Aorta (tissue), 5 donors: ENCODE measurements around the gene UGT1A5. TPM values are rescaled to one million over a fixed set of nuclear protein-coding genes. Genes with fewer than 3 reads are reported as not detected.
"Not testable (repeated sequence)": the region's sequence is repeated elsewhere in the genome, so short reads cannot be mapped to it uniquely, and the experiment has no call there.

Experiments used
- ATAC-seq: fragments of 200-7000 bp; cut with Tn5 transposase; one replicate; pipeline ENCODE4 v1.9.1; 2022; ENCODE audit warnings: moderate library complexity; ENCODE audit not compliant: low FRiP score
- DNase-seq, 2 donors: peaks; one replicate each; pipeline ENCODE4 v3.0.0-alpha.2; 2020
- H3K27ac ChIP-seq, 2 donors: one replicate each; pipeline ENCODE4 v1.5.1; 2013; ENCODE audit warnings: low read length in 2 of 2, mild to moderate bottlenecking in 2 of 2, moderate library complexity in 2 of 2, control low read depth in 1 of 2, inconsistent platforms in 1 of 2, low read depth in 1 of 2
- H3K27me3 ChIP-seq, 2 donors: one replicate each; pipeline ENCODE4 v1.6.1; 2013; ENCODE audit warnings: control low read depth in 1 of 2, low read length in 1 of 2, mild to moderate bottlenecking in 1 of 2, moderate library complexity in 1 of 2; ENCODE audit not compliant: insufficient read depth in 2 of 2, control insufficient read depth in 1 of 2
- H3K36me3 ChIP-seq, 2 donors: one replicate each; pipeline ENCODE4 v1.6.1; 2013; ENCODE audit warnings: control low read depth in 1 of 2, low read length in 1 of 2, mild to moderate bottlenecking in 1 of 2; ENCODE audit not compliant: insufficient read depth in 2 of 2, control insufficient read depth in 1 of 2
- H3K4me1 ChIP-seq, 2 donors: one replicate each; pipeline ENCODE4 v1.6.1; 2013; ENCODE audit warnings: low read length in 2 of 2, control low read depth in 1 of 2, mild to moderate bottlenecking in 1 of 2, moderate library complexity in 1 of 2; ENCODE audit not compliant: insufficient read depth in 2 of 2, control insufficient read depth in 1 of 2
- H3K4me3 ChIP-seq, 2 donors: one replicate each; pipeline ENCODE4 v1.5.1; 2013; ENCODE audit warnings: low read length in 2 of 2, control low read depth in 1 of 2, mild to moderate bottlenecking in 1 of 2
- H3K9me3 ChIP-seq: one replicate; pipeline ENCODE4 v1.6.1; 2013; ENCODE audit warnings: mild to moderate bottlenecking, low read length; ENCODE audit not compliant: control insufficient read depth
- WGBS, 2 donors: extraction: QIAGEN DNeasy Blood & Tissue Kit; methylation state at CpG; one replicate each; pipeline ENCODE4 v1.1.7; 2013; 5-methylcytosine and 5-hydroxymethylcytosine counted together
- intact Hi-C, 2 donors: fragments of 100-400 bp; cut with DNase I; formaldehyde crosslinking; loops; one replicate each; pipeline versions ENCODE4 v1.14.2 to v1.15.0; 2022
- polyA plus RNA-seq, 2 donors: library from polyadenylated mRNA; stranded (reverse); fragments of 200-250 nt; gene quantifications; one replicate each; pipeline ENCODE4 v1.2.3, GENCODE V29; 2013
- total RNA-seq, 2 donors: library from RNA; stranded (reverse); fragmentation: NEBNext Ultra II Directional; extraction: Animal tissue kit (Norgen Biotek cat#: 25700); gene quantifications; one replicate each; pipeline ENCODE4 v1.2.1, GENCODE V29; 2021
- donor health status: healthy with polysubstance abuse.
- donor health status: Bipolar disorder and iron deficiency.
- donor health status: DM: no; HTN: no; CAD: no.
- donor health status: DM: no; HTN: no; CAD: no.
- donor health status: DM: yes; HTN: yes; CAD: no.

Gene UGT1A5
- total and polyA plus RNA-seq, 4 donors: not detected

DNA sequence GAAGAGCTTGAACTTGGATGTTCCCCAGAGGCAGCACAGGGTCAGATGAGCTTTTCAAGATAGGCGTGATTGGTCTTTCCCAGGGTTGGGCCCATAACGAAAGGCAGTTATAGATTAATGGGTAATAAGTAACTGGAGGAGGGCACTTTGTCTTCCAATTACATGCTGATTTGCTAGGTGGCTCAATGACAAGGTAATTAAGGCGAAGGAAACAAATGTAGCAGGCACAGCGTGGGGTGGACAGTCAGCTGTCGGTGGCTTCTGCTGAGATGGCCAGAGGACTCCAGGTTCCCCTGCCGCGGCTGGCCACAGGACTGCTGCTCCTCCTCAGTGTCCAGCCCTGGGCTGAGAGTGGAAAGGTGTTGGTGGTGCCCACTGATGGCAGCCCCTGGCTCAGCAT lies 5.8 kb downstream of the UGT1A5 start, which contains the start of gene UGT1A4:
TSS of gene UGT1A4 (plus strand) at position 185 of the 400 bp plus-strand sequence. CDS start at position 270, 85 bp downstream.
- Histone ChIP-seq H3K27ac (no peak within 1 kb of the TSS), H3K4me1 (no peaks in the 10 kb centered on the region), H3K4me3 (no peak within 1 kb of the TSS), H3K9me3 (peaks cover 1% of the 10 kb centered on the region), H3K36me3 (no peaks in the 10 kb centered on the region), H3K27me3 (no peaks in the 10 kb centered on the region)
- WGBS, 2 donors: 78 to 85% methylated on average over 7 of the region's 7 CpGs
- no peak for ATAC-seq
- no peak for DNase-seq
- intact Hi-C loops: no loop called here

DNA sequence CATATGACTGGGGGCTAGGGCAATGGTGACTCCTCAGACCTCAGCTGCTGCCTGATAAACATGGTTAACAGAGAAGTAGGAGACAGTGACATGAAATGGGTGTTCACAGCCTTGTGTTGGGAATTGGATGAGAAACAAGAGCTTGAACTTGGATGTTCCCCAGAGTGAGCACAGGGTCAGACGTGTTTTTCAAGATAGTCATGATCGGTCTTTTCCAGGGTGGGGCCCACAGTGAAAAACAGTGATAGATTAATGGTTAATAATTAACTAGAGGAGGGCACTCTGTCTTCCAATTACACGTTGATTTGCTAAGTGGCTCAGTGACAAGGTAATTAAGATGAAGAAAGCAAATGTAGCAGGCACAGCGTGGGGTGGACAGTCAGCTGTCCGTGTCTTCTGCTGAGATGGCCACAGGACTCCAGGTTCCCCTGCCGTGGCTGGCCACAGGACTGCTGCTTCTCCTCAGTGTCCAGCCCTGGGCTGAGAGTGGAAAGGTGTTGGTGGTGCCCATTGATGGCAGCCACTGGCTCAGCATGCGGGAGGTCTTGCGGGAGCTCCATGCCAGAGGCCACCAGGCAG lies 16.1 kb downstream of the UGT1A5 start, which contains the start of gene UGT1A3:
TSS of gene UGT1A3 (plus strand) at position 320 of the 579 bp plus-strand sequence. CDS start at position 405, 85 bp downstream.
- intact Hi-C loops: no loop called here
- H3K4me3 ChIP-seq: no peak within 1 kb of the TSS
- WGBS, 2 donors: 75 to 79% methylated on average over 8 of the region's 8 CpGs
- ATAC-seq (no peak), DNase-seq (no peak)
- no peak within 1 kb of the TSS for H3K27ac ChIP-seq
- H3K9me3 ChIP-seq: no peaks in the 10 kb centered on the region
- no peaks in the 10 kb centered on the region for H3K4me1 ChIP-seq
- H3K36me3 ChIP-seq: no peaks in the 10 kb centered on the region
- H3K27me3 ChIP-seq: no peaks in the 10 kb centered on the region

DNA sequence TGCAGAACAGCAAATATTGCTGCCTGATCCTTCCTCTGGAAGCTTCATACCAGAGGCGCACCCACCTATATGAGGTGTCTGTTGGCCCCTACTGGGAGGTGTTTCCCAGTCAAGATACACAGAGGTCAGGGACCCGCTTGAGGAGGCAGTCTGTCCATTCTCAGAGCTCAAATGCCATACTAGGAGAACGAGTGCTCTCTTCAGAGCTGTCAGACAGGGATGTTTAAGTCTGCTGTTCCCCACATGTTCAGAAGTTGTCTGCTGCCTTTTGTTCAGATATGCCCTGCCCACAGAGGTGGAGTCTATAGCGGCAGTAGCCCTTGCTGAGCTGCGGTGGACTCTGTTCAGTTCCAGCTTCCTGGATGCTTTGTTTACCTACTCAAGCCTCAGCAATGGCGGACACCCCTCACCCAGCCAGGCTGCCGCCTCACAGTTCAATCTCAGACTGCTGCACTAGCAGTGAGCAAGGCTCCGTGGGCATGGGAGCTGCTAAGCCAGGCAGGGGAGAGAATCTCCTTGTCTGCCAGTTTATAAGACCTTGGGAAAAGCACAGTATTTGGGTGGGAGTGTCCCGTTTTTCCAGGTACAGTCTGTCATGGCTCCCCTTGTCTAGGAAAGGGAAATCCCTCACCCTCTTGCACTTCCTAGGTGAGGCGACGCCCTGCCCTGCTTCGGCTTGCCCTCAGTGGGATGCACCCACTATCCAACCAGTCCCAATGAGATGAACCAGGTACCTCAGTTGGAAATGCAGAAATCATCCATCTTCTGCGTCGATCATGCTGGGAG lies 24.4 kb downstream of the UGT1A5 start:
- H3K9me3 ChIP-seq, H3K27me3 ChIP-seq, ATAC-seq, DNase-seq, intact Hi-C loops, H3K27ac ChIP-seq, H3K4me1 ChIP-seq, H3K4me3 ChIP-seq, H3K36me3 ChIP-seq: not testable (repeated sequence)
- WGBS, 2 donors: 81 to 85% methylated on average over 14 of the region's 14 CpGs

DNA sequence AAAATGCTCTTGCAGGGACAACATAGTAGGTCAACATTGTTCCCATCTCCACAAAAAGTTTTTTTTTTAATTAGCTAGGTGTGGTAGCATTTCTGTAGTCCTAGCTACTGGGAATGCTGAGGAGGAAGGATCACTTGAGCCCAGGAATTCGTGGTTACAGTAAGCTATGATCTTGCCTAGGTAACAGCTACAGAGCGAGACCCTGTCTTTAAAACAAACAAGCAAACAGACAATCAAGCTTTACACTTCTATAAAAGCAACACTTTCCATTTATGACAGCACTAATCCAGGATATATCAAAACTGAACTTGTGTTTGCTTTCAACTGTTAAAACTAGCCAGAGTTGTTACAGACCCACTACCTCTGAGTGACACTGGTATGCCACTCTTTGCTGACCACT lies 28.2 kb downstream of the UGT1A5 start:
- DNase-seq: no peak
- Histone ChIP-seq H3K36me3 (no peaks in the 10 kb centered on the region), H3K27me3 (no peaks in the 10 kb centered on the region), H3K4me3 (no peak overlapping the region), H3K4me1 (no peaks in the 10 kb centered on the region), H3K27ac (no peak overlapping the region), H3K9me3 (no peaks in the 10 kb centered on the region)
- ATAC-seq: no peak
- WGBS, 2 donors: 53 to 70% methylated on average over 2 of the region's 2 CpGs
- intact Hi-C loops: no loop called here

DNA sequence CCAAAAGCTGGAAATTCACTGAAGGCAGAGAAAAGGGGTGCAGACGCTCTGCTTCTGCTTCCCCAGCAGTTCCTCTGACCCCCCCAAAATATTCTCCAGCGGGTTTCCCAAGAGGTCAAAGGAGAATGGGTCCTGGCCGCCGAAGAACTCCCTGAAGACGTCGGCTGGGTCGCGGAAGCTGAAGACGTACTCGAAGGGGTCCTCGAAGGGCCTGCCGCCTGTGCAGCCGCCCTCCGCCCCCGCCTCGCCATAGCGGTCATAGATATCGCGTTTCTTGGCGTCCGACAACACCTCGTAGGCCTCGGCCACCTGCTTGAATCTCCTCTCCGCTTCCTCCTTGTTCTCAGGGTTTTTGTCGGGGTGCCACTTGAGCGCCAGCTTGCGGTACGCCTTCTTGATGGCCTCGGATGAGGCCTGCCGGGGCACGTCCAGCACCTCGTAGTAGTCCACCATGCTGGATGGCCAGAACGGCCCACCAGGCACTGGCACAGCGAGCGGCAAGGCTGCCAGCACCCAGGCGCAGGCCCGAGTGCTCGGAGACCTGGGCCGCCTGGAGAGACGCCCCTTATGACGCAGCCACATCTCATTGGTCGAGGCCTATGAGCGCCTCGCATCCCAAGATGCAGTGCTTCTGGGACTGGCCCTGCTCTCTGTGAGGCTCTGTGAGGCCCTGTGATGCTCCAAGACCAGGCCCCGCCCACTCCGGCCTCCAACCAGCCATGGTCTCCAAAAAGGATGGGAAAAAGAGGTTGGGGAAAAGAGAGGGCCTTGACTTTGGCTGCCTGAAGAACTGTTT lies 31.0 kb downstream of the UGT1A5 start:
- Histone ChIP-seq H3K4me1 (no peaks in the 10 kb centered on the region), H3K9me3 (no peaks in the 10 kb centered on the region), H3K4me3 (no peak overlapping the region), H3K36me3 (no peaks in the 10 kb centered on the region), H3K27me3 (no peaks in the 10 kb centered on the region), H3K27ac (no peak overlapping the region)
- 94 to 95% methylated on average over 44 to 46 of the region's 46 CpGs for WGBS, 2 donors
- no peak for ATAC-seq
- intact Hi-C loops: no loop called here
- DNase-seq: no peak

DNA sequence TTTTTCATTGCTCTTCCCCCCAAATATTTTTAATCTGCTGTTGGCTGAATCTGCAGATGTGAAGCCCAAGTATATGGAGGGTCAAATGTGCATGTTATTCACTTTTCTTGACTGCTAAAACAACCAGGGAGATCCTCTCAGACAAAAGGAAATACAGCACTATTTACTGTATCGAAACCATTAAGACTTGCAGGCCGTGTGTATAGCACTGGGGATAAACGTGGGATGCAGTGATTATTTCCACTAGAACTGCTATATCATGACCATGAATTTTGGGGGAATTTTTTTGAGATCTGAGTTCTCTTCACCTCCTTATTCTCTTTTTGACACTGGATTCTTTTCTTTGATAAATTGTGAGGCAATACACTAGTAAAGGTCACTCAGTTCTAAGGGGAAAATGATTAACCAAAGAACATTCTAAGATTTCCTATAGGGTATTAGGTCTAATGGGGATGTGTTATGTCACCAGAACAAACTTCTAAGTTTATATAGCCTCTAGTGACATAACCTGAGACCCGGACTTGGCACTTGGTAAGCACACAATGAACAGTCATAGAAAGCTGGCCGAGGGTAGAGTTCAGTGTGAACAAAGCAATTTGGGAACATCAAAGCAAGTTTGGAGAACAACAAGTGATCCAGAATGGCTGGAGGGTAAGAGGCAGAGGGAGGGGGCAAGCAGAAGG lies 32.5 kb downstream of the UGT1A5 start:
- intact Hi-C loops: no loop called here
- Histone ChIP-seq H3K27me3 (no peaks in the 10 kb centered on the region), H3K9me3 (no peaks in the 10 kb centered on the region), H3K27ac (no peak overlapping the region), H3K4me3 (no peak overlapping the region), H3K4me1 (no peaks in the 10 kb centered on the region), H3K36me3 (no peaks in the 10 kb centered on the region)
- no peak for DNase-seq
- no peak for ATAC-seq
- 81 to 84% methylated on average over 5 of the region's 5 CpGs for WGBS, 2 donors

DNA sequence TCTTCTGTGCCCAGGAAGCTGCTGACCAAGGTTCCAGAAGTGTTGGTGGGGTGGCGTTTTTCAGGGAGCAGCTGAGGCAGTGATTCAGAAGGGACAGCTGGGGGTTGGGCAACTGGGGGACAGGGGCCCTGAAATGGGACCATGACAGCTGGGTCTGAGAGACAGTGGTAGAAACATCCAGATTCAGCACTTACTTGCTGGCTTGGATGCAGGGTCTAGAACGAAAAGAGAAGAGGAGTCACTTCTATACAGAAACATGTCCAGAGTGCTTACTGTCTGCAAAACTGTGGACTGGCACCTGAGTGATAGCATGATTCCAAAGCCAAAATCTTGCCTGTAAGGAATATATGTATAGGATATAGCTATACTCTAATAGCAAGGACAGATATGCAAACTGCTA lies 33.1 kb downstream of the UGT1A5 start:
- H3K27me3 ChIP-seq, H3K9me3 ChIP-seq, DNase-seq, ATAC-seq, H3K4me1 ChIP-seq, H3K27ac ChIP-seq, H3K4me3 ChIP-seq, H3K36me3 ChIP-seq, intact Hi-C loops: not testable (repeated sequence)
- 49 to 68% methylated on average over 2 of the region's 2 CpGs for WGBS, 2 donors

DNA sequence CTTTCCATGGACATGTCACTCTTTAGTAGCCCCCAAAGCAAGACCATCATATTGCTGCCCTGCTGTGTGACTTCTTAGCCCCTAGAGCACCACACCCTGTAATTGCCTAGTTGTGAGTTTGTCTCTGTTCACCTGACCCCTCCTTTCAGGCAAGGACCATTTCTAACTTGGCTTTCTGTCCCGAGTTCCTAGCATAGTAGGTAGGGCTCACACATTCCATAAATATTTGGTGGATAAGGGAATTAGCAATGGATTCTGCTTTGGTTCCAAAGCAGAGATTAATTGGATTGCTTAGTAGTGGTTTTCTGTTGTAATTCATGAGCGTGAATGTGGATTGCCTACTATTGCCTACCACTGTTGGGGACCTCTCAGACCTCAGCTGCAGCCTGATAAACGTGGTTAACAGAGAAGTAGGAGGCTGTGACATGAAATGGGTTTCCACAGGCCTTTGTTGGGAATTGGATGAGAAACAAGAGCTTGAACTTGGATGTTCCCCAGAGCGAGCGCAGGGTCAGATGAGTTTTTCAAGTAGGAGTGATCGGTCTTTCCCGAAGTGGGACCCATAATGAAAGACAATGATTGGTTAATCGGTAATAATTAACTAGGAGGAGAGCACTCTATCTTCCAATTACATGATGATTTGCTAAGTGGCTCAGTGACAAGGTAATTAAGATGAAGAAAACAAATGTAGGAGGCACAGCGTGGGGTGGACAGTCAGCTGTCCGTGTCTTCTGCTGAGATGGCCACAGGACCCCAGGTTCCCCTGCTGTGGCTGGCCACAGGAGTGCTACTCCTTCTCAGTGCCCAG lies 34.0 kb downstream of the UGT1A5 start:
- intact Hi-C loops: no loop called here
- no peak for ATAC-seq

More for the DNA sequence above, 34.0 kb downstream of the UGT1A5 start:
- Histone ChIP-seq H3K36me3 (no peaks in the 10 kb centered on the region), H3K27ac (no peak overlapping the region), H3K9me3 (no peaks in the 10 kb centered on the region), H3K4me1 (no peaks in the 10 kb centered on the region), H3K27me3 (no peaks in the 10 kb centered on the region), H3K4me3 (no peak overlapping the region)
- DNase-seq: no peak
- WGBS, 2 donors: 67 to 73% methylated on average over 10 of the region's 10 CpGs
